WERI-Rb-1 (cell line): ENCODE data around the gene LRP1B.
A peak's percentile ranks its signal among the peaks of the same experiment; 100 is the strongest.

Source experiments
- DNase-seq: peaks from one replicate; pipeline ENCODE4 v3.0.0-alpha.2; 2020
- H3K27ac ChIP-seq: fragments of 250-450 bp; sonication (Bioruptor Pico); 2 replicates; pipeline ENCODE4 v1.5.1; 2020; ENCODE audit warnings: mild to moderate bottlenecking, moderate library complexity
- H3K27me3 ChIP-seq: fragments of 250-450 bp; sonication (Bioruptor Pico); 2 replicates; pipeline ENCODE4 v1.5.1; 2021; ENCODE audit warnings: mild to moderate bottlenecking, low read depth, moderate library complexity; ENCODE audit not compliant: insufficient read depth, severe bottlenecking
- H3K36me3 ChIP-seq: fragments of 250-450 bp; sonication (Bioruptor Pico); 2 replicates; pipeline ENCODE4 v1.5.1; 2020; ENCODE audit warnings: mild to moderate bottlenecking, moderate library complexity
- H3K4me3 ChIP-seq: 2 replicates; pipeline ENCODE4 v1.5.1; 2011; ENCODE audit warnings: low read depth, mild to moderate bottlenecking, control low read depth, low read length
- H3K9me3 ChIP-seq: fragments of 250-450 bp; sonication (Bioruptor Pico); 2 replicates; pipeline ENCODE4 v1.5.1; 2021; ENCODE audit warnings: mild to moderate bottlenecking, moderate library complexity; ENCODE audit not compliant: severe bottlenecking
- CTCF ChIP-seq: IDR thresholded peaks from 2 replicates; pipeline ENCODE4 v1.5.1; 2011; ENCODE audit warnings: low read depth, mild to moderate bottlenecking, control low read depth, inconsistent platforms, low read length

The LRP1B gene

GRCh38 chr2:140696449-140696848 is 1434.4 kb downstream of the LRP1B start:
- TF ChIP-seq CTCF = peak; percentile 38; the same call in 1 of the 2 replicates
- Histone ChIP-seq H3K4me3 (no peak overlapping the region), H3K36me3 (no peaks in the 10 kb centered on the region), H3K9me3 (no peaks in the 10 kb centered on the region), H3K27ac (no peak overlapping the region), H3K27me3 (no peaks in the 10 kb centered on the region)
- peak; percentile 10 for DNase-seq

GRCh38 chr2:140695155-140695554 is 1435.7 kb downstream of the LRP1B start:
- no peak for TF ChIP-seq CTCF
- H3K27ac ChIP-seq = no peak overlapping the region
- DNase-seq = no peak
- H3K9me3 ChIP-seq = no peaks in the 10 kb centered on the region
- H3K4me3 ChIP-seq = no peak overlapping the region
- H3K27me3 ChIP-seq = no peaks in the 10 kb centered on the region
- H3K36me3 ChIP-seq = no peaks in the 10 kb centered on the region

- no peak for TF ChIP-seq CTCF
- no peaks in the 10 kb centered on the region for H3K36me3 ChIP-seq
- H3K27me3 ChIP-seq = no peaks in the 10 kb centered on the region
- no peak overlapping the region for H3K4me3 ChIP-seq
- H3K9me3 ChIP-seq = no peaks in the 10 kb centered on the region
- H3K27ac ChIP-seq = no peak overlapping the region
- DNase-seq = no peak
Observed at GRCh38 chr2:140687825-140688224, 1443.0 kb downstream of the LRP1B start.

- Histone ChIP-seq H3K36me3 (no peaks in the 10 kb centered on the region), H3K4me3 (no peak overlapping the region), H3K9me3 (no peaks in the 10 kb centered on the region), H3K27me3 (no peaks in the 10 kb centered on the region), H3K27ac (no peak overlapping the region)
- DNase-seq = no peak
- no peak for TF ChIP-seq CTCF
Observed at GRCh38 chr2:140683658-140684057, 1447.2 kb downstream of the LRP1B start.

GRCh38 chr2:140680862-140681261 is 1450.0 kb downstream of the LRP1B start:
- no peak overlapping the region for H3K4me3 ChIP-seq
- no peak for DNase-seq
- H3K27ac ChIP-seq = no peak overlapping the region
- no peaks in the 10 kb centered on the region for H3K9me3 ChIP-seq
- TF ChIP-seq CTCF = no peak
- no peaks in the 10 kb centered on the region for H3K27me3 ChIP-seq
- H3K36me3 ChIP-seq = no peaks in the 10 kb centered on the region

- TF ChIP-seq CTCF = no peak
- Histone ChIP-seq H3K27ac (no peak overlapping the region), H3K9me3 (no peaks in the 10 kb centered on the region), H3K36me3 (no peaks in the 10 kb centered on the region), H3K4me3 (no peak overlapping the region), H3K27me3 (no peaks in the 10 kb centered on the region)
- DNase-seq = no peak
Observed at GRCh38 chr2:140679752-140680151, 1451.1 kb downstream of the LRP1B start.
